ENCODE measurements around the gene AIRE. TPM values are rescaled to one million over a fixed set of nuclear protein-coding genes. Genes with fewer than 3 reads are reported as not detected.

Gene AIRE
- total RNA-seq, 1 experiment from 2014 or later: 0.17 TPM

DNA sequence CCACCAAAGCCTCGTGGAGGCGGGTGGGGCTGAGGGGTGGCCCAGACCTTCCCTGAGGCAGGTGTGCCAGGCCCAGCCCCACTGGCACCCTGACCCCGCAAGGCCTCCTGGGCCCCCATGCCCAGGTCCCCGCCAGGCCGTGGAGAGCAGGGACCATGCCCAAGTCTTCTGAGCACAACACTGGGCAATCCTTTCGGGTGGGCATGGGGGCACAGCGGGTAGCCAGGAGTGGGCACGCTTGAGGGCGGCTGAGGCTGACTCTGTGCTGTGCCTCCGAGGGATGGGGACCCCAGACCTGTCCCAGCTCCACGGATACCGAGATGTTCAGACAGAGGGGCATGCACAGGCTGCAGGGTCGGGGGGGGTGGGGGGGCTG, 40.6 kb downstream of the AIRE start:
- peaks cover 0 to 10% (median 7%) of the 10 kb centered on the region in 3 experiments; a peak in 5 of 7 replicates for H3K36me3 Mint-ChIP-seq (ENCODE audit: insufficient read depth in 1 of 3, low read depth in 3 of 3)
- no peak overlapping the region for H2BK15ac ChIP-seq (ENCODE audit: low read depth, low read length)
- no peaks in the 10 kb centered on the region for H3K79me2 ChIP-seq (ENCODE audit: insufficient read depth, low read length)
- no peak overlapping the region for H2BK20ac ChIP-seq (ENCODE audit: low read depth, low read length, poor library complexity, severe bottlenecking)
- H3K27me3 Mint-ChIP-seq (ENCODE audit: low read depth): no peaks in the 10 kb centered on the region
- H3K18ac ChIP-seq (ENCODE audit: insufficient read length, low read depth, low read length): no peak overlapping the region
- no peak overlapping the region for H3K27ac ChIP-seq (ENCODE audit: insufficient read length, low read depth, low read length)
- H3K4me1 Mint-ChIP-seq: no peaks in the 10 kb centered on the region
- H4K5ac ChIP-seq (ENCODE audit: insufficient read length, low read depth, low read length): no peak overlapping the region
- no peak overlapping the region for H3K9ac ChIP-seq (ENCODE audit: extremely low read depth, insufficient read length, low read length)
- no peak overlapping the region for H2BK5ac ChIP-seq (ENCODE audit: insufficient read length, low read length)
- H3K4me1 ChIP-seq (ENCODE audit: insufficient read depth, low read length): no peaks in the 10 kb centered on the region
- H3K9me3 ChIP-seq (ENCODE audit: control insufficient read depth, low read depth, low read length): no peaks in the 10 kb centered on the region
- no peak overlapping the region for H3K14ac ChIP-seq (ENCODE audit: insufficient read depth, low read length)
- H4K20me1 ChIP-seq (ENCODE audit: control insufficient read depth, insufficient read depth, insufficient read length): no peaks in the 10 kb centered on the region
- no peak overlapping the region for H3K4me3 Mint-ChIP-seq
- no peaks in the 10 kb centered on the region for H3K79me1 ChIP-seq (ENCODE audit: insufficient read depth, low read depth, low read length, poor library complexity, severe bottlenecking)
- H3K23ac ChIP-seq (ENCODE audit: insufficient read length, low read depth, low read length): no peak overlapping the region
- DNase-seq: no peak
- H2AK5ac ChIP-seq (ENCODE audit: insufficient read length, low read length): no peak overlapping the region
- H2BK120ac ChIP-seq (ENCODE audit: low read depth, low read length, poor library complexity, severe bottlenecking): no peak overlapping the region
- no peak overlapping the region for H3T11ph ChIP-seq (ENCODE audit: low read length)
- H2AFZ ChIP-seq (ENCODE audit: low read length): no peak overlapping the region
- no peaks in the 10 kb centered on the region for H3K27me3 ChIP-seq (ENCODE audit: insufficient read depth, low read length)
- H3K23me2 ChIP-seq (ENCODE audit: insufficient read length, low read depth, low read length, poor library complexity, severe bottlenecking): no peaks in the 10 kb centered on the region
- no peak overlapping the region for H3K4ac ChIP-seq (ENCODE audit: low read depth, low read length)
- no peaks in the 10 kb centered on the region for H3K9me3 Mint-ChIP-seq
- WGBS (ENCODE audit: extremely low coverage, insufficient read length, low lambda C conversion rate): no CpG with 5 or more reads among the region's 13 CpGs
- H4K91ac ChIP-seq (ENCODE audit: insufficient read length, low read depth, low read length): no peak overlapping the region
- TF ChIP-seq, protein P1, sequence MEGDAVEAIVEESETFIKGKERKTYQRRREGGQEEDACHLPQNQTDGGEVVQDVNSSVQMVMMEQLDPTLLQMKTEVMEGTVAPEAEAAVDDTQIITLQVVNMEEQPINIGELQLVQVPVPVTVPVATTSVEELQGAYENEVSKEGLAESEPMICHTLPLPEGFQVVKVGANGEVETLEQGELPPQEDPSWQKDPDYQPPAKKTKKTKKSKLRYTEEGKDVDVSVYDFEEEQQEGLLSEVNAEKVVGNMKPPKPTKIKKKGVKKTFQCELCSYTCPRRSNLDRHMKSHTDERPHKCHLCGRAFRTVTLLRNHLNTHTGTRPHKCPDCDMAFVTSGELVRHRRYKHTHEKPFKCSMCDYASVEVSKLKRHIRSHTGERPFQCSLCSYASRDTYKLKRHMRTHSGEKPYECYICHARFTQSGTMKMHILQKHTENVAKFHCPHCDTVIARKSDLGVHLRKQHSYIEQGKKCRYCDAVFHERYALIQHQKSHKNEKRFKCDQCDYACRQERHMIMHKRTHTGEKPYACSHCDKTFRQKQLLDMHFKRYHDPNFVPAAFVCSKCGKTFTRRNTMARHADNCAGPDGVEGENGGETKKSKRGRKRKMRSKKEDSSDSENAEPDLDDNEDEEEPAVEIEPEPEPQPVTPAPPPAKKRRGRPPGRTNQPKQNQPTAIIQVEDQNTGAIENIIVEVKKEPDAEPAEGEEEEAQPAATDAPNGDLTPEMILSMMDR (conservative IDR thresholded peaks at IDR 0.05): no peak
- no peak overlapping the region for H3K27ac Mint-ChIP-seq
- H4K8ac ChIP-seq (replicated peaks; ENCODE audit: insufficient read length, low read depth, low read length): no peak overlapping the region
- H3K4me2 ChIP-seq (ENCODE audit: insufficient read depth, insufficient read length, low read length): no peak overlapping the region
- no peak overlapping the region for H2BK12ac ChIP-seq (ENCODE audit: insufficient read length, low read depth, low read length)
- no peak overlapping the region for H3K56ac ChIP-seq (ENCODE audit: insufficient read length, low read depth, low read length)
